Fibroblast of lung (primary cell): ENCODE data around the gene BTBD9. TPM values are rescaled to one million over a fixed set of nuclear protein-coding genes. Genes with fewer than 3 reads are reported as not detected.

Experiments used
- DNase-seq, 2 donors: peaks; one replicate each; pipeline versions ENCODE4 v3.0.0 to v3.0.0-alpha.2; 2010; ENCODE audit warnings: low read depth in 2 of 2
- H2AFZ ChIP-seq: 2 replicates; pipeline ENCODE4 v1.5.1; 2012; ENCODE audit warnings: low read length, control low read depth, inconsistent platforms
- H3K27ac ChIP-seq: 2 replicates; pipeline ENCODE4 v1.5.1; 2011; ENCODE audit warnings: low read length, control low read depth; ENCODE audit not compliant: insufficient read depth
- H3K27me3 ChIP-seq: 2 replicates; pipeline ENCODE4 v1.5.1; 2011; ENCODE audit warnings: mild to moderate bottlenecking, low read length; ENCODE audit not compliant: control insufficient read depth, insufficient read depth
- H3K36me3 ChIP-seq: 2 replicates; pipeline ENCODE4 v1.5.1; 2011; ENCODE audit warnings: low read length; ENCODE audit not compliant: control insufficient read depth, insufficient read depth
- H3K4me1 ChIP-seq: 2 replicates; pipeline ENCODE4 v1.5.1; 2011; ENCODE audit warnings: low read length; ENCODE audit not compliant: control insufficient read depth, insufficient read depth; ENCODE audit errors: extremely low read depth
- H3K4me2 ChIP-seq: 2 replicates; pipeline ENCODE4 v1.5.1; 2011; ENCODE audit warnings: low read length, control low read depth; ENCODE audit not compliant: insufficient read depth; ENCODE audit errors: extremely low read depth
- H3K4me3 ChIP-seq, 4 experiments: fragments of 200-600 bp in 1 of 4; sonication (generic) in 1 of 4; replicated peaks in 1 of 4; 2 replicates each; pipeline ENCODE4 v1.5.1; 2011 to 2016; ENCODE audit warnings: low read length in 4 of 4, low read depth in 3 of 4, mild to moderate bottlenecking in 3 of 4, control low read depth in 2 of 4, inconsistent platforms in 1 of 4, mixed read lengths in 1 of 4; ENCODE audit not compliant: insufficient read depth in 1 of 4; ENCODE audit errors: control extremely low read depth in 1 of 4
- H3K79me2 ChIP-seq: 2 replicates; pipeline ENCODE4 v1.5.1; 2012; ENCODE audit warnings: mild to moderate bottlenecking, low read length, inconsistent platforms; ENCODE audit not compliant: control insufficient read depth, insufficient read depth
- H3K9ac ChIP-seq: 2 replicates; pipeline ENCODE4 v1.5.1; 2011; ENCODE audit warnings: mild to moderate bottlenecking, low read length, control low read depth; ENCODE audit not compliant: insufficient read depth
- H3K9me3 ChIP-seq: 2 replicates; pipeline ENCODE4 v1.5.1; 2012; ENCODE audit warnings: low read depth, low read length; ENCODE audit not compliant: control insufficient read depth, insufficient read depth
- H4K20me1 ChIP-seq: 2 replicates; pipeline ENCODE4 v1.5.1; 2011; ENCODE audit warnings: low read length; ENCODE audit not compliant: control insufficient read depth, insufficient read depth; ENCODE audit errors: extremely low read depth
- CTCF ChIP-seq, 2 donors: IDR thresholded peaks in 1 of 2; conservative IDR thresholded peaks in 1 of 2; 1 replicate in 1 of 2; 2 replicates in 1 of 2; pipeline ENCODE4 v1.5.1; 2011 to 2012; ENCODE audit warnings: low read length in 2 of 2, control low read depth in 1 of 2, inconsistent platforms in 1 of 2, low read depth in 1 of 2, mild to moderate bottlenecking in 1 of 2
- EZH2 ChIP-seq: IDR thresholded peaks from 2 replicates; pipeline ENCODE4 v1.5.1; 2012; ENCODE audit warnings: low read length, control low read depth, mild to moderate bottlenecking; ENCODE audit errors: missing control alignments
- polyA plus RNA-seq, 2 donors: library from polyadenylated mRNA; depleted of rRNA in 1 of 2; stranded (reverse) in 1 of 2; unstranded in 1 of 2; fragments of >200 nt; gene quantifications; 2 replicates each; pipeline ENCODE4 v1.2.1, GENCODE V29; 2011 to 2012; ENCODE audit warnings: missing spikeins in 1 of 2
- total RNA-seq: library from RNA; depleted of rRNA; stranded (reverse); fragments of >200 nt; gene quantifications from 2 replicates; pipeline ENCODE4 v1.2.1, GENCODE V29; 2014

BTBD9 gene
- total and polyA plus RNA-seq, 2 donors (not counting 1 experiment from before 2014, with no cell fraction given), result 7.7 to 13.4 TPM

- Histone ChIP-seq H3K9ac (no peak overlapping the region), H3K79me2 (no peaks in the 10 kb centered on the region), H3K27ac (no peak overlapping the region), H3K27me3 (no peaks in the 10 kb centered on the region), H3K36me3 (no peaks in the 10 kb centered on the region), H3K9me3 (no peaks in the 10 kb centered on the region), H2AFZ (no peak overlapping the region), H3K4me1 (no peaks in the 10 kb centered on the region), H3K4me3 (no peak overlapping the region), H3K4me2 (no peak overlapping the region), H4K20me1 (no peaks in the 10 kb centered on the region)
- no peak for DNase-seq
- no peak for TF ChIP-seq CTCF (conservative IDR thresholded peaks at IDR 0.05 in 1 of 2, IDR thresholded peaks at IDR 0.05 in 1 of 2; ENCODE audit: low read depth in 1 of 2, low read length in 2 of 2)
- no peak for TF ChIP-seq EZH2
These were observed 142.2 kb downstream of the BTBD9 start for GRCh38 chr6:38497546-38497945.

- TF ChIP-seq EZH2, result no peak
- no peak for TF ChIP-seq CTCF (conservative IDR thresholded peaks at IDR 0.05 in 1 of 2, IDR thresholded peaks at IDR 0.05 in 1 of 2; ENCODE audit: low read depth in 1 of 2, low read length in 2 of 2)
- H3K27me3 ChIP-seq, result no peaks in the 10 kb centered on the region
- DNase-seq, result no peak
These were observed 143.7 kb downstream of the BTBD9 start for GRCh38 chr6:38495922-38496635.

GRCh38 chr6:38495518-38495917 lies 144.2 kb downstream of the BTBD9 start:
- Histone ChIP-seq H3K27ac (no peak overlapping the region), H3K4me1 (no peaks in the 10 kb centered on the region), H3K4me2 (no peak overlapping the region), H4K20me1 (no peaks in the 10 kb centered on the region), H3K4me3 (no peak overlapping the region), H3K27me3 (no peaks in the 10 kb centered on the region), H3K36me3 (no peaks in the 10 kb centered on the region), H3K9me3 (no peaks in the 10 kb centered on the region), H2AFZ (no peak overlapping the region), H3K9ac (no peak overlapping the region), H3K79me2 (no peaks in the 10 kb centered on the region)
- no peak for DNase-seq
- TF ChIP-seq CTCF (conservative IDR thresholded peaks at IDR 0.05 in 1 of 2, IDR thresholded peaks at IDR 0.05 in 1 of 2; ENCODE audit: low read depth in 1 of 2, low read length in 2 of 2) (no peak), EZH2 (no peak)

More at GRCh38 chr6:38495922-38496635, 143.7 kb downstream of the BTBD9 start:
- H3K4me1 ChIP-seq, result no peaks in the 10 kb centered on the region
- no peak overlapping the region for H3K4me3 ChIP-seq
- no peaks in the 10 kb centered on the region for H3K79me2 ChIP-seq
- H3K36me3 ChIP-seq, result no peaks in the 10 kb centered on the region
- H2AFZ ChIP-seq, result no peak overlapping the region
- no peak overlapping the region for H3K9ac ChIP-seq
- no peak overlapping the region for H3K27ac ChIP-seq
- no peaks in the 10 kb centered on the region for H4K20me1 ChIP-seq
- no peak overlapping the region for H3K4me2 ChIP-seq
- H3K9me3 ChIP-seq, result no peaks in the 10 kb centered on the region
